Loucy (cell line): Measurements from ENCODE around the gene C17orf107.

Source experiments
- H2AFZ ChIP-seq: fragments of 200-600 bp; sonication (generic); 2 replicates; pipeline ENCODE4 v1.6.0; 2016; ENCODE audit warnings: antibody characterized with exemption, mild to moderate bottlenecking, low read length, moderate library complexity
- H3F3A ChIP-seq: fragments of 200-600 bp; 2 replicates; pipeline ENCODE4 v1.6.0; 2016; ENCODE audit warnings: antibody characterized with exemption, low read depth, mild to moderate bottlenecking
- H3K27me3 ChIP-seq: fragments of 200-600 bp; sonication (generic); 2 replicates; pipeline ENCODE4 v1.6.1; 2014; ENCODE audit warnings: low read length, mild to moderate bottlenecking; ENCODE audit not compliant: insufficient read depth, poor library complexity, severe bottlenecking
- H3K36me3 ChIP-seq: fragments of 200-600 bp; sonication (generic); 2 replicates; pipeline ENCODE4 v1.6.1; 2016; ENCODE audit warnings: low read length; ENCODE audit not compliant: insufficient read depth
- H3K4me1 ChIP-seq: fragments of 200-600 bp; sonication (generic); 2 replicates; pipeline ENCODE4 v1.5.1; 2014; ENCODE audit warnings: low read length, mild to moderate bottlenecking; ENCODE audit not compliant: insufficient read depth, poor library complexity, severe bottlenecking
- H3K4me2 ChIP-seq: fragments of 200-600 bp; sonication (generic); 2 replicates; pipeline ENCODE4 v1.6.0; 2014; ENCODE audit warnings: antibody characterized with exemption, low read length, low read depth, mild to moderate bottlenecking; ENCODE audit not compliant: poor library complexity, severe bottlenecking
- H3K4me3 ChIP-seq: fragments of 200-600 bp; sonication (generic); 2 replicates; pipeline ENCODE4 v1.5.1; 2014; ENCODE audit warnings: low read length, mild to moderate bottlenecking, mixed read lengths; ENCODE audit not compliant: poor library complexity, severe bottlenecking
- H3K79me2 ChIP-seq: fragments of 200-600 bp; sonication (generic); 2 replicates; pipeline ENCODE4 v1.6.1; 2014; ENCODE audit warnings: low read length; ENCODE audit not compliant: insufficient read depth
- H3K9ac ChIP-seq: fragments of 200-600 bp; sonication (generic); 2 replicates; pipeline ENCODE4 v1.6.0; 2014; ENCODE audit warnings: mild to moderate bottlenecking, low read depth, low read length, moderate library complexity; ENCODE audit not compliant: poor library complexity, severe bottlenecking
- H3K9me2 ChIP-seq: fragments of 200-600 bp; sonication (generic); replicated peaks from 2 replicates; pipeline ENCODE4 v1.6.1; 2016; ENCODE audit warnings: low read depth, low read length, mixed read lengths
- H3K9me3 ChIP-seq: fragments of 200-600 bp; sonication (generic); 2 replicates; pipeline ENCODE4 v1.6.1; 2014; ENCODE audit warnings: mild to moderate bottlenecking, antibody characterized with exemption, low read length, low read depth; ENCODE audit not compliant: insufficient read depth
- H4K20me1 ChIP-seq: fragments of 200-600 bp; sonication (generic); 2 replicates; pipeline ENCODE4 v1.6.0; 2014; ENCODE audit warnings: antibody characterized with exemption, low read length, mild to moderate bottlenecking; ENCODE audit not compliant: insufficient read depth, poor library complexity, severe bottlenecking
- EZH2phosphoT487 ChIP-seq: fragments of 200-600 bp; IDR thresholded peaks from 2 replicates; pipeline ENCODE4 v1.6.1; 2018; ENCODE audit warnings: antibody characterized with exemption, mild to moderate bottlenecking, moderate library complexity, borderline replicate concordance
- TF ChIP-seq, protein P1 (sequence below): fragments of 200-600 bp; sonication (generic); conservative IDR thresholded peaks from 2 replicates; pipeline ENCODE4 v1.5.1; 2014; ENCODE audit warnings: mild to moderate bottlenecking, antibody characterized with exemption, low read length

Gene C17orf107

DNA sequence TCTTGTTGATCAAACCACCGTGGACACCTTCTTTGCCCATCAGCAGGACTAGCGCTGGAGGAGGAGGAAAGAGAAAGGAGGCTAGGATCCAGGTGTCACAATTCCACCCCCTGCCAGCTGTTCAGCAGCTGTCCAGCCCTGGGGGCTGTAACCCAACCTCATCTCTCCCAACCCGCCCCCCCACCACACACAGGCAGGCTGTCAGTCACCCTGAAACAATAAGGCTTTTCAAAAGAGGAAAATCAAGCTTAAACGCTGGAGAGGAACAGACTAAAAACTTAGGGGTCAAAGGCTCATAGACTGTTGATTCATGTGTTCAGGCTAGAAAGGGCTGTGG, 46.6 kb downstream of the C17orf107 start:
- peak overlapping the region; percentile 99 for H3K9ac ChIP-seq
- H4K20me1 ChIP-seq = peaks cover 71% of the 10 kb centered on the region
- TF ChIP-seq EZH2phosphoT487 = no peak
- TF ChIP-seq, protein P1, sequence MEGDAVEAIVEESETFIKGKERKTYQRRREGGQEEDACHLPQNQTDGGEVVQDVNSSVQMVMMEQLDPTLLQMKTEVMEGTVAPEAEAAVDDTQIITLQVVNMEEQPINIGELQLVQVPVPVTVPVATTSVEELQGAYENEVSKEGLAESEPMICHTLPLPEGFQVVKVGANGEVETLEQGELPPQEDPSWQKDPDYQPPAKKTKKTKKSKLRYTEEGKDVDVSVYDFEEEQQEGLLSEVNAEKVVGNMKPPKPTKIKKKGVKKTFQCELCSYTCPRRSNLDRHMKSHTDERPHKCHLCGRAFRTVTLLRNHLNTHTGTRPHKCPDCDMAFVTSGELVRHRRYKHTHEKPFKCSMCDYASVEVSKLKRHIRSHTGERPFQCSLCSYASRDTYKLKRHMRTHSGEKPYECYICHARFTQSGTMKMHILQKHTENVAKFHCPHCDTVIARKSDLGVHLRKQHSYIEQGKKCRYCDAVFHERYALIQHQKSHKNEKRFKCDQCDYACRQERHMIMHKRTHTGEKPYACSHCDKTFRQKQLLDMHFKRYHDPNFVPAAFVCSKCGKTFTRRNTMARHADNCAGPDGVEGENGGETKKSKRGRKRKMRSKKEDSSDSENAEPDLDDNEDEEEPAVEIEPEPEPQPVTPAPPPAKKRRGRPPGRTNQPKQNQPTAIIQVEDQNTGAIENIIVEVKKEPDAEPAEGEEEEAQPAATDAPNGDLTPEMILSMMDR = no peak
- no peaks in the 10 kb centered on the region for H3K9me2 ChIP-seq
- peaks cover 44% of the 10 kb centered on the region for H3F3A ChIP-seq
- no peaks in the 10 kb centered on the region for H3K9me3 ChIP-seq
- peak overlapping the region; percentile 96 for H3K4me2 ChIP-seq
- peaks cover 47% of the 10 kb centered on the region for H3K36me3 ChIP-seq
- H3K79me2 ChIP-seq = peaks cover 84% of the 10 kb centered on the region
- peak overlapping the region; percentile 90 for H3K4me3 ChIP-seq
- H3K27me3 ChIP-seq = peaks cover 14% of the 10 kb centered on the region
- peaks cover 58% of the 10 kb centered on the region for H3K4me1 ChIP-seq
- H2AFZ ChIP-seq = no peak overlapping the region

DNA sequence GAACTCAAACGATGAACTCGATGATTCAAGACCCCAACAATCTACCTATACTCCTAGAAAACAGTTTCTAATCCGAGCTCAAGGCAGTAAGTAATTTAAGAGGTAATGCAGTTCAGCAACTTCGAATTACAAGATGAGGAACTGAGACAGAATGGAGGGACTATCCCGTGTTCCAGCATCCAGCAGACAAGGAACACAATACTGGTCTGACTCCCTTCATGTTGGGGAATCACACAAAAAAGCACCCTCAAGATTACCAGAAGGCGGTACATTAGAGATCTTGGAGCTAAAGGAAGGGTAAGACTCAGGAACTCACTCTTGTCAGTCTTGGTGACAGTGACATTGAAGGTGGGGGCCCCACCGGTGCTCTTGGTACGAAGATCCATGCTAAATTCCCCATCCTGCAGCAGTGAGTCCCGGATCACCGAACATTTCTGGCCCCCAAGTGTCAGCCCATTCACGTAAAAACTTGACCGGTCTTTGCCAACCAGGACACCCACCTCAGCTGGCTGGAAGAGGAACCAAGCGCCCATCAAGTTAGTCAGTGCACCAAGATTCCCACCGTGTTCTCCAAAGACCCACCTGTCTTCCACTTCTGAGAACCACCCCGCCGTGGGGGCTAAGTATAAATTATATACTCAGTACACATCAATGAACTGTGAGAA, 47.1 kb downstream of the C17orf107 start:
- Histone ChIP-seq H3F3A (peaks cover 44% of the 10 kb centered on the region), H3K4me1 (peaks cover 58% of the 10 kb centered on the region), H3K4me2 (peak overlapping the region; percentile 96), H4K20me1 (peaks cover 65% of the 10 kb centered on the region), H2AFZ (no peak overlapping the region), H3K9me3 (no peaks in the 10 kb centered on the region), H3K9ac (peak overlapping the region; percentile 99), H3K79me2 (peaks cover 84% of the 10 kb centered on the region), H3K4me3 (peak overlapping the region; percentile 90), H3K9me2 (no peaks in the 10 kb centered on the region), H3K36me3 (peaks cover 47% of the 10 kb centered on the region), H3K27me3 (peaks cover 14% of the 10 kb centered on the region)
- no peak for TF ChIP-seq EZH2phosphoT487

DNA sequence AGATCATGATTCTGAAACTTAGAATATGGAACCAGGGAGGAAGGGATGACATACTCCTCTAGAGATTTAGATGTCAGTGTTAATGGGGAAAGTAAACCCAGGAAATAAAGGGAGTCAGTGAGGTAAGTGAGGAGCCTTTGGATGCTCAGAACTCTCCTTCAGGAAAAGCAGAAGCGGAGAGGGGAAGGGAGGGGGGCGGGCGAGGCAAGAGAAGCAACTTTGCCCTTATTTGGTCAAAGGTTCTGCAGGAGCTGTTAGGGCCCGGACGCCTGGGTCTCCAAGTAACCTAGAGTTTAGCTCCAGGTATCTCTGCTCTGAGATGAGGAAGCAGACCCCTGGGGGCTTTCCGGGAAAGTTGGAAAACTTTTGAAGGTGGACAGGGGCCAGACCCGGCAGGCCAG, 47.7 kb downstream of the C17orf107 start:
- H3K4me1 ChIP-seq = peaks cover 57% of the 10 kb centered on the region

More for the DNA sequence above, 47.7 kb downstream of the C17orf107 start:
- peak overlapping the region; percentile 90 for H3K4me3 ChIP-seq
- H2AFZ ChIP-seq = no peak overlapping the region
- no peak for TF ChIP-seq EZH2phosphoT487
- TF ChIP-seq, protein P1 = no peak
- peak overlapping the region; percentile 96 for H3K4me2 ChIP-seq
- H3K9me3 ChIP-seq = no peaks in the 10 kb centered on the region
- H4K20me1 ChIP-seq = peaks cover 60% of the 10 kb centered on the region
- peaks cover 47% of the 10 kb centered on the region for H3K36me3 ChIP-seq
- H3K9me2 ChIP-seq = no peaks in the 10 kb centered on the region
- peaks cover 82% of the 10 kb centered on the region for H3K79me2 ChIP-seq
- H3K27me3 ChIP-seq = peaks cover 14% of the 10 kb centered on the region
- H3K9ac ChIP-seq = peak overlapping the region; percentile 99
- H3F3A ChIP-seq = peaks cover 44% of the 10 kb centered on the region
